OCI-LY7 (cell line): Measurements from ENCODE around the gene ZNF804A. TPM values are rescaled to one million over a fixed set of nuclear protein-coding genes. Genes with fewer than 3 reads are reported as not detected.

Experiments
- BruUV-seq: library from RNA; stranded (reverse); fragments of 400-500 nt; replicated peaks from 2 replicates; lab custom pipeline; 2021; lab: Mats Ljungman, UMichigan
- CTCF ChIA-PET: fragments of 300-600 bp; sonication (Branson Sonifier 250); formaldehyde crosslinking; loops from one replicate; lab custom pipeline; 2022; ENCODE audit warnings: antibody characterized with exemption; ENCODE audit not compliant: unreplicated experiment; lab: Charles Lee
- POLR2A ChIA-PET: fragments of 300-600 bp; sonication (Branson Sonifier 250); formaldehyde crosslinking; loops from one replicate; lab custom pipeline; 2022; ENCODE audit warnings: antibody characterized with exemption; lab: Charles Lee
- DNase-seq: peaks from one replicate; pipeline ENCODE4 v3.0.0-alpha.2; 2015; ENCODE audit warnings: low spot score
- H2AFZ ChIP-seq: fragments of 200-600 bp; sonication (generic), shearing (Covaris generic); 2 replicates; pipeline ENCODE4 v1.6.1; 2014; ENCODE audit warnings: mild to moderate bottlenecking, antibody characterized with exemption, low read length, moderate library complexity
- H3K27ac ChIP-seq: fragments of 200-600 bp; sonication (generic); 2 replicates; pipeline ENCODE4 v1.5.1; 2014; ENCODE audit warnings: mixed run types, low read depth, mild to moderate bottlenecking, moderate library complexity, low read length, inconsistent platforms; ENCODE audit not compliant: poor library complexity, severe bottlenecking
- H3K36me3 ChIP-seq: fragments of 200-600 bp; sonication (generic); 2 replicates; pipeline ENCODE4 v1.6.1; 2014; ENCODE audit warnings: mild to moderate bottlenecking, antibody characterized with exemption, low read length, moderate library complexity, mixed read lengths; ENCODE audit not compliant: insufficient read depth
- H3K4me1 ChIP-seq: fragments of 200-600 bp; sonication (generic); 2 replicates; pipeline ENCODE4 v1.5.1; 2014; ENCODE audit warnings: mild to moderate bottlenecking, low read length; ENCODE audit not compliant: insufficient read depth, poor library complexity, severe bottlenecking
- H3K4me2 ChIP-seq: fragments of 200-600 bp; sonication (generic); 2 replicates; pipeline ENCODE4 v1.6.1; 2014; ENCODE audit warnings: mild to moderate bottlenecking, low read length
- H3K4me3 ChIP-seq: fragments of 200-600 bp; sonication (generic); 2 replicates; pipeline ENCODE4 v1.5.1; 2014; ENCODE audit warnings: mild to moderate bottlenecking, low read depth, low read length; ENCODE audit not compliant: poor library complexity, severe bottlenecking
- H3K79me2 ChIP-seq: fragments of 200-600 bp; sonication (generic); 2 replicates; pipeline ENCODE4 v1.6.1; 2016; ENCODE audit warnings: low read depth, mild to moderate bottlenecking, low read length, moderate library complexity, mixed read lengths; ENCODE audit not compliant: insufficient read depth
- H3K9me2 ChIP-seq: fragments of 200-600 bp; sonication (generic); 2 replicates; pipeline ENCODE4 v1.6.1; 2016; ENCODE audit warnings: mild to moderate bottlenecking, low read length, mixed read lengths; ENCODE audit not compliant: insufficient read depth
- H3K9me3 ChIP-seq: fragments of 200-600 bp; sonication (generic); 2 replicates; pipeline ENCODE4 v1.6.1; 2014; ENCODE audit warnings: mild to moderate bottlenecking, mixed run types, low read length, mixed read lengths
- H4K20me1 ChIP-seq: fragments of 200-600 bp; sonication (generic); 2 replicates; pipeline ENCODE4 v1.6.1; 2014; ENCODE audit warnings: mild to moderate bottlenecking, antibody characterized with exemption, low read length, moderate library complexity, mixed read lengths; ENCODE audit not compliant: insufficient read depth
- CTCF ChIP-seq: fragments of 200-600 bp; sonication (generic); conservative IDR thresholded peaks from 2 replicates; pipeline ENCODE4 v1.5.1; 2014; ENCODE audit warnings: mild to moderate bottlenecking, antibody characterized with exemption, low read length, moderate library complexity, mixed read lengths
- EZH2phosphoT487 ChIP-seq: fragments of 200-600 bp; sonication (generic); IDR thresholded peaks from 2 replicates; pipeline ENCODE4 v1.6.1; 2018; ENCODE audit warnings: low read depth, borderline replicate concordance, mild to moderate bottlenecking, mixed run types, antibody characterized with exemption, low read length, moderate library complexity, mixed read lengths
- intact Hi-C: fragments of 100-400 bp; cut with micrococcal nuclease; formaldehyde crosslinking; loops from one replicate; pipeline ENCODE4 v1.10.0; 2022; ENCODE audit not compliant: unreplicated experiment
- total RNA-seq, 2 experiments: library from RNA; depleted of rRNA in 1 of 2; stranded (reverse); fragments of >200 nt in 1 of 2; shearing (Covaris generic) in 1 of 2; gene quantifications; 2 replicates each; pipeline ENCODE4 v1.2.3, GENCODE V29; 2014 to 2022

The ZNF804A gene
- total RNA-seq, 2 experiments from 2014 or later, result 14.4 to 19.9 TPM

- BruUV-seq, result no TSS peak
- no peak overlapping the region for H2AFZ ChIP-seq
- H3K36me3 ChIP-seq, result no peaks in the 10 kb centered on the region
- no peak for DNase-seq
- H3K79me2 ChIP-seq, result no peaks in the 10 kb centered on the region
- no peaks in the 10 kb centered on the region for H3K9me3 ChIP-seq
- POLR2A ChIA-PET, result no interaction called here
- CTCF ChIA-PET, result no interaction called here
- no peaks in the 10 kb centered on the region for H3K4me1 ChIP-seq
- no peak overlapping the region for H3K27ac ChIP-seq
- no peaks in the 10 kb centered on the region for H3K9me2 ChIP-seq
- no peaks in the 10 kb centered on the region for H4K20me1 ChIP-seq
- intact Hi-C loops, result no loop called here
- no peak overlapping the region for H3K4me3 ChIP-seq
- TF ChIP-seq CTCF, result no peak
- no peak for TF ChIP-seq EZH2phosphoT487
- H3K4me2 ChIP-seq, result no peak overlapping the region
These were observed 226.3 kb downstream of the ZNF804A start for GRCh38 chr2:184824597-184824996.

- Histone ChIP-seq H3K4me3 (no peak overlapping the region), H3K4me2 (no peak overlapping the region), H3K27ac (no peak overlapping the region), H2AFZ (no peak overlapping the region), H3K9me2 (no peaks in the 10 kb centered on the region), H4K20me1 (peaks cover 7% of the 10 kb centered on the region; the same call in 1 of the 2 replicates), H3K9me3 (no peaks in the 10 kb centered on the region), H3K4me1 (no peaks in the 10 kb centered on the region), H3K79me2 (peaks cover 4% of the 10 kb centered on the region; the same call in 1 of the 2 replicates), H3K36me3 (no peaks in the 10 kb centered on the region)
- TF ChIP-seq CTCF (no peak), EZH2phosphoT487 (no peak)
- no TSS peak for BruUV-seq
- no peak for DNase-seq
- POLR2A ChIA-PET, result no interaction called here
- intact Hi-C loops, result no loop called here
- CTCF ChIA-PET, result no interaction called here
These were observed 232.2 kb downstream of the ZNF804A start for GRCh38 chr2:184830531-184830930.

DNA sequence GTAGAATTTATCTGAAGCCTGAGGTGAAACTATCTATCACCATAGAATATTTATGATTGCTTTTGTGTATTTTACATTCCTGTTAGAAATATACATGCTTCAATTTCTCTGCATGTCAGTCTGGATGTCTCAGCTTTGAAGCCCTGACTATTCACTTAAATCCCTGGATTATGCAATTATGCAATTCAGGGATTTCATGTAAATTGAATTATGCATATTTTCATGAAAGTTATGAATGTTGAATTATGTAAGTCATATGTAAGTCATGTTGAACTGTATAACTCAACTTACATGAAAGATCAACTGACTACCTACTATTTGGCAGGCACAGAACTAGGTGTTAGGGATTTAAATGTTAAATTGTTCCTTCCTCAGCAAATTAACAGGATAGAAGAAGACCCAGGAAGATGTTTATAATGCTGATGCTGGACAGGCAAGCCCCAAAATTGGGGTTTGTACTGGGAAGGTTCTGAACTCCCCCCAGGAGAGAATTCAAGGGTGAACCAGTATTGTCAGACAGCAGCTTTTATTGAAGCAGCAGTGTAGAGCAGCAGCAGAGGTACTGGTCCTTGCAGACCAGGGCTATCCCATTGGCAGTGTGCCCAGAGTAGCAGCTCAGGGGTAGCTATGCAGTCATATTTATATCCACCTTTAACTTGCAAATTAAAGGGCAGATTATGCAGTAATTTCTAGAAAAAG, 236.5 kb downstream of the ZNF804A start:
- H3K9me2 ChIP-seq, result no peaks in the 10 kb centered on the region
- peaks cover 8% of the 10 kb centered on the region; the same call in 1 of the 2 replicates for H3K79me2 ChIP-seq
- no peak overlapping the region for H3K27ac ChIP-seq
- ChIA-PET CTCF (no interaction called here), POLR2A (interaction anchor here (0.5 to 1.6 kb wide), 2 partner anchors 56 to 592 kb away, joined by 3 read pairs; no protein-coding TSS in a partner anchor)
- no peak overlapping the region for H2AFZ ChIP-seq
- no peak overlapping the region for H3K4me2 ChIP-seq
- no peak for TF ChIP-seq EZH2phosphoT487
- no peak for TF ChIP-seq CTCF
- intact Hi-C loops, result no loop called here
- no TSS peak for BruUV-seq
- H3K9me3 ChIP-seq, result no peaks in the 10 kb centered on the region
- H4K20me1 ChIP-seq, result peaks cover 7% of the 10 kb centered on the region; the same call in 1 of the 2 replicates
- H3K4me1 ChIP-seq, result no peaks in the 10 kb centered on the region
- no peaks in the 10 kb centered on the region for H3K36me3 ChIP-seq
- no peak overlapping the region for H3K4me3 ChIP-seq
- no peak for DNase-seq
